Measurements from ENCODE around the gene NLRC4.
"Not testable (repeated sequence)": the region's sequence is repeated elsewhere in the genome, so short reads cannot be mapped to it uniquely, and the experiment has no call there.

NLRC4 gene, protein sequence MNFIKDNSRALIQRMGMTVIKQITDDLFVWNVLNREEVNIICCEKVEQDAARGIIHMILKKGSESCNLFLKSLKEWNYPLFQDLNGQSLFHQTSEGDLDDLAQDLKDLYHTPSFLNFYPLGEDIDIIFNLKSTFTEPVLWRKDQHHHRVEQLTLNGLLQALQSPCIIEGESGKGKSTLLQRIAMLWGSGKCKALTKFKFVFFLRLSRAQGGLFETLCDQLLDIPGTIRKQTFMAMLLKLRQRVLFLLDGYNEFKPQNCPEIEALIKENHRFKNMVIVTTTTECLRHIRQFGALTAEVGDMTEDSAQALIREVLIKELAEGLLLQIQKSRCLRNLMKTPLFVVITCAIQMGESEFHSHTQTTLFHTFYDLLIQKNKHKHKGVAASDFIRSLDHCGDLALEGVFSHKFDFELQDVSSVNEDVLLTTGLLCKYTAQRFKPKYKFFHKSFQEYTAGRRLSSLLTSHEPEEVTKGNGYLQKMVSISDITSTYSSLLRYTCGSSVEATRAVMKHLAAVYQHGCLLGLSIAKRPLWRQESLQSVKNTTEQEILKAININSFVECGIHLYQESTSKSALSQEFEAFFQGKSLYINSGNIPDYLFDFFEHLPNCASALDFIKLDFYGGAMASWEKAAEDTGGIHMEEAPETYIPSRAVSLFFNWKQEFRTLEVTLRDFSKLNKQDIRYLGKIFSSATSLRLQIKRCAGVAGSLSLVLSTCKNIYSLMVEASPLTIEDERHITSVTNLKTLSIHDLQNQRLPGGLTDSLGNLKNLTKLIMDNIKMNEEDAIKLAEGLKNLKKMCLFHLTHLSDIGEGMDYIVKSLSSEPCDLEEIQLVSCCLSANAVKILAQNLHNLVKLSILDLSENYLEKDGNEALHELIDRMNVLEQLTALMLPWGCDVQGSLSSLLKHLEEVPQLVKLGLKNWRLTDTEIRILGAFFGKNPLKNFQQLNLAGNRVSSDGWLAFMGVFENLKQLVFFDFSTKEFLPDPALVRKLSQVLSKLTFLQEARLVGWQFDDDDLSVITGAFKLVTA

DNA sequence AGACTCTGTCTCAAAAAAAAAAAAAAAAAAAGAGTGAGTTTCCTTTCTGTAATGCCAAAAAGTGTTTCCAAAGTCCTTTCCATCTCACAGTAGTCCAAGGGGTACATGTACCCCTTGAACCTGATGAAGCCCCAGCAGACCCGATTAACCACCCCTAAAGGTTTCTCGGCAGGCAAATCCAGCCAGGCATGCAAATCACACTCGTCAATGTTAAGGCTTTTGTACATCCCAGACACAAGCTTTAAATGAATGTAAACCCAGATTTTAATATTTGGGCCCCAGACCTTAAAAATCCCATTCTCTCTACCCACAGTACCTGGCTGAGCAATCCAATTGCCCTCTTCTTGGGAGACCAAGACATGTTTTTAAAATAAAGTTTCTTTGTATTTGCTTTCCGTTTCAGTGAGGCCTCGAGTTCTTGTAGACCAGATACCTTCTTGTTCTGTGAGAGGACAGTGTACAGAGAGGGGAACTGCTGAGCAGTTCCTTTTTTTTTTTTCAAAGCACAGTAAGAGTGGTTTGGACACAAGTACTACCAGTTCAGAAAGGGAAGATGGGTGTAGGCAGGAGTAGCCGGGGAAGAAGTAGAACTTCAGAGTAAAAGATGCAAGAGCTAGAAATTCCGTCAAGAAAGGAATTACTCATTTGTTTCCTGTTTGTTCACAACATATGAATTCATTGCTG lies at the start of gene NLRC4:
NLRC4 (minus strand) TSS at position 465 of the 684 bp plus-strand sequence. CDS start 8,111 bp downstream, outside the sequence.
- H3K36me3 ChIP-seq, result no peaks in the 10 kb centered on the region
- peaks cover 0 to 10% (median 0%) of the 10 kb centered on the region in 4 donors for H3K4me1 ChIP-seq
- no peaks in the 10 kb centered on the region for H3K9me3 ChIP-seq
- no peak within 1 kb of the TSS for H3K27ac ChIP-seq
- no peaks in the 10 kb centered on the region for H3K27me3 ChIP-seq
- intact Hi-C loops (cut with DNase I; ENCODE audit: low total_unique reads), result no loop called here
- TF ChIP-seq, protein P1, sequence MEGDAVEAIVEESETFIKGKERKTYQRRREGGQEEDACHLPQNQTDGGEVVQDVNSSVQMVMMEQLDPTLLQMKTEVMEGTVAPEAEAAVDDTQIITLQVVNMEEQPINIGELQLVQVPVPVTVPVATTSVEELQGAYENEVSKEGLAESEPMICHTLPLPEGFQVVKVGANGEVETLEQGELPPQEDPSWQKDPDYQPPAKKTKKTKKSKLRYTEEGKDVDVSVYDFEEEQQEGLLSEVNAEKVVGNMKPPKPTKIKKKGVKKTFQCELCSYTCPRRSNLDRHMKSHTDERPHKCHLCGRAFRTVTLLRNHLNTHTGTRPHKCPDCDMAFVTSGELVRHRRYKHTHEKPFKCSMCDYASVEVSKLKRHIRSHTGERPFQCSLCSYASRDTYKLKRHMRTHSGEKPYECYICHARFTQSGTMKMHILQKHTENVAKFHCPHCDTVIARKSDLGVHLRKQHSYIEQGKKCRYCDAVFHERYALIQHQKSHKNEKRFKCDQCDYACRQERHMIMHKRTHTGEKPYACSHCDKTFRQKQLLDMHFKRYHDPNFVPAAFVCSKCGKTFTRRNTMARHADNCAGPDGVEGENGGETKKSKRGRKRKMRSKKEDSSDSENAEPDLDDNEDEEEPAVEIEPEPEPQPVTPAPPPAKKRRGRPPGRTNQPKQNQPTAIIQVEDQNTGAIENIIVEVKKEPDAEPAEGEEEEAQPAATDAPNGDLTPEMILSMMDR (IDR thresholded peaks at IDR 0.05), result no peak
- H3K4me3 ChIP-seq, result no peak within 1 kb of the TSS
- no peak for DNase-seq

DNA sequence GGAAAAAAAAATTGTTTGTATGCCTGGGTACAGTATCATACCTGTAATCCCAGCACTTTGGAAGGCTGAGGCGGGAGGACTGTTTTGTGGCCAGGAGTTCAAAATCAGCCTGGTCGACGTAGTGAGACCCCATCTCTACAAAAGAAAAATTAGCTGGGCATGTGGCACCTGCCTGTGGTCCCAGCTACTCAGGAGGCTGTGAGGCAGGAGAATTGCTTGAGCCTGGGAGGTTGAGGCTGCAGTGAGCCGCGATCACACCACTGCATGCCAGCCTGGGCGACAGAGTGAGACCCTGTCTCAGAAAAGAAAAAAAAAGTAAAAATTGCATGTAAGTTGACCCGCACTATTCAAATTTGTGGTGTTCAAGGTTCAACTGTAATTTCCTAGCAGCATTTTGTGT lies 45.9 kb upstream of the NLRC4 start:
- Histone ChIP-seq H3K9me3 (no peaks in the 10 kb centered on the region), H3K36me3 (peaks cover 17 to 36% (median 26%) of the 10 kb centered on the region in 3 donors), H3K27ac (no peak overlapping the region), H3K4me3 (no peak overlapping the region), H3K27me3 (no peaks in the 10 kb centered on the region), H3K4me1 (no peaks in the 10 kb centered on the region)
- intact Hi-C loops (cut with DNase I; ENCODE audit: low total_unique reads), result no loop called here
- no peak for DNase-seq
- TF ChIP-seq, protein P1 (IDR thresholded peaks at IDR 0.05), result no peak

DNA sequence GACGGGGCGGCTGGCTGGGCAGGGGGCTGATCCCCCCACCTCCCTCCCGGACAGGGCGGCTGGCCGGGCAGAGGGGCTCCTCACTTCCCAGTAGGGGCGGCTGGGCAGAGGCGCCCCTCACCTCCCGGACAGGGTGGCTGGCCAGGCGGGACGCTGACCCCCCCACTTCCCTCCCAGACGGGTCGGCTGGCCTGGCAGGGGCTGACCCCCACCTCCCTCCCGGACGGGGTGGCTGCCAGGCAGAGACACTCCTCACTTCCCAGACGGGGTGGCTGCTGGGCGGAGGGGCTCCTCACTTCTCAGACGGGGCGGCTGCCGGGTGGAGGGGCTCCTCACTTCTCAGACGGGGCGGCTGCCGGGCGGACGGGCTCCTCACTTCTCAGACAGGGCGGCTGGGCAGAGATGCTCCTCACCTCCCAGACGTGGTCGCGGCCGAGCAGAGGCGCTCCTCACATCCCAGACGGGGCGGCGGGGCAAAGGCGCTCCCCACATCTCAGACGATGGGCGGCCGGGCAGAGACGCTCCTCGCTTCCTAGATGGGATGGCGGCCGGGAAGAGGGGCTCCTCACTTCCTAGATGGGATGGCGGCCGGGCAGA lies 29.4 kb upstream of the NLRC4 start:
- intact Hi-C loops (cut with DNase I; ENCODE audit: low total_unique reads); H3K4me3 ChIP-seq; H3K9me3 ChIP-seq; H3K27ac ChIP-seq; DNase-seq; H3K27me3 ChIP-seq: not testable (repeated sequence)
- peaks cover 22 to 64% (median 46%) of the 10 kb centered on the region in 3 donors for H3K36me3 ChIP-seq
- peaks cover 0 to 12% (median 2%) of the 10 kb centered on the region in 4 donors for H3K4me1 ChIP-seq

DNA sequence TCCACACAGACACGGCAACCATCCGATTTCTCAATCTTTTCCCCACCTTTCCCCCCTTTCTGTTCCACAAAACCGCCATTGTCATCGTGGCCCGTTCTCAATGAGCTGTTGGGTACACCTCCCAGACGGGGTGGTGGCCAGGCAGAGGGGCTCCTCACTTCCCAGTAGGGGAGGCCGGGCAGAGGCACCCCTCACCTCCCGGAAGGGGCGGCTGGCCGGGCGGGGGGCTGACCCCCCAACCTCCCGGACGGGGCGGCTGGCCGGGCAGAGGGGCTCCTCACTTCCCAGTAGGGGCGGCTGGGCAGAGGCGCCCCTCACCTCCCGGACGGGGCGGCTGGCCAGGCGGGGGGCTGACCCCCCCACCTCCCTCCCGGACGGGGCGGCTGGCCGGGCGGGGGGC lies 28.8 kb upstream of the NLRC4 start:
- H3K4me1 ChIP-seq, result peaks cover 0 to 18% (median 7%) of the 10 kb centered on the region in 4 donors
- H3K9me3 ChIP-seq; intact Hi-C loops (cut with DNase I; ENCODE audit: low total_unique reads); DNase-seq; H3K27me3 ChIP-seq; H3K4me3 ChIP-seq; H3K27ac ChIP-seq: not testable (repeated sequence)
- H3K36me3 ChIP-seq, result peaks cover 19 to 58% (median 40%) of the 10 kb centered on the region in 3 donors

DNA sequence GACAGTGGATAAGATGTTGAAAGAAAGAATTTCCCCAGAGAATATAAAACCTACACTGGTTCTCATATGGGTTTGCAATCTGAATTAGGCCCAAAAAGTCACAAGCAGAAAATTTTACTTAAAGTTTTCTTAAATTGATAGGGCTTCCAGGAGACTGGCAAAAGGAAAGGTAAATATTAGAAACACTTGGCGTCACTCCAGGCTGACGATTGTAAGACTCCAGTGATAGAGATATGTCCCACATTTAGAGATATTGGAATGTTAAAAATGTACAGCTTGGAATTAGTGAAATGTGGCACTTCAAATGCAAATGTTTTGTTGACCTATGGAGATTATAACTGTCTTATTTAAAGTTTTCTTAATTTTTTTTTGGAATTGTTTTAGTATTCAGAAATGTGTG lies 27.1 kb upstream of the NLRC4 start:
- Histone ChIP-seq H3K27ac (no peak overlapping the region), H3K36me3 (peaks cover 15 to 44% (median 31%) of the 10 kb centered on the region in 3 donors), H3K27me3 (no peaks in the 10 kb centered on the region), H3K4me3 (no peak overlapping the region), H3K9me3 (no peaks in the 10 kb centered on the region), H3K4me1 (peaks cover 0 to 25% (median 8%) of the 10 kb centered on the region in 4 donors)
- no peak for DNase-seq
- TF ChIP-seq, protein P1 (IDR thresholded peaks at IDR 0.05), result no peak
- intact Hi-C loops (cut with DNase I; ENCODE audit: low total_unique reads), result no loop called here

DNA sequence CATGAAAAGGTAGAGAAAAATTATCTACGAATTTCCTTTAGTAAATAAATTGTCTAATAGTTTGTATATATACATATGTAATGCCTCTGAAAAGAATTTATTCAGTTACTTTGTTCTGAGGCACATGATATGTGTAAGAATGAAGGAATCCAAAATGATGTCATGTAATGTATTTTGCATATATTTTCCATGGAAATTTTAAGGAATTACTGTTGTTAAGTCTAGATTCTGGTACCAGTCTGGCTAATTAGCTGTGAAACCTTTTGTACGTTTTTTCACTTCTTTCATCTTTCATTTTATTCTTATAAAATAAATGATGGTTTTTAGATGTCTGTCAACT lies 25.3 kb upstream of the NLRC4 start:
- Histone ChIP-seq H3K27me3 (no peaks in the 10 kb centered on the region), H3K36me3 (peaks cover 7 to 26% (median 21%) of the 10 kb centered on the region in 3 donors), H3K27ac (no peak overlapping the region), H3K9me3 (no peaks in the 10 kb centered on the region), H3K4me1 (peaks cover 0 to 25% (median 8%) of the 10 kb centered on the region in 4 donors), H3K4me3 (no peak overlapping the region)
- DNase-seq, result no peak
- intact Hi-C loops (cut with DNase I; ENCODE audit: low total_unique reads), result no loop called here
- TF ChIP-seq, protein P1 (IDR thresholded peaks at IDR 0.05), result no peak

All from tibial artery (tissue), 4 donors.